CD4-positive, alpha-beta T cell treated with Interleukin-17A for 4 hours (primary cell): ENCODE results near the gene SPRR2B.
"Not testable (repeated sequence)": the region's sequence is repeated elsewhere in the genome, so short reads cannot be mapped to it uniquely, and the experiment has no call there.

Experiments used
- DNase-seq: peaks from one replicate; pipeline ENCODE4 v3.0.0-alpha.2; 2020; ENCODE audit warnings: mixed read lengths

SPRR2B gene

DNA sequence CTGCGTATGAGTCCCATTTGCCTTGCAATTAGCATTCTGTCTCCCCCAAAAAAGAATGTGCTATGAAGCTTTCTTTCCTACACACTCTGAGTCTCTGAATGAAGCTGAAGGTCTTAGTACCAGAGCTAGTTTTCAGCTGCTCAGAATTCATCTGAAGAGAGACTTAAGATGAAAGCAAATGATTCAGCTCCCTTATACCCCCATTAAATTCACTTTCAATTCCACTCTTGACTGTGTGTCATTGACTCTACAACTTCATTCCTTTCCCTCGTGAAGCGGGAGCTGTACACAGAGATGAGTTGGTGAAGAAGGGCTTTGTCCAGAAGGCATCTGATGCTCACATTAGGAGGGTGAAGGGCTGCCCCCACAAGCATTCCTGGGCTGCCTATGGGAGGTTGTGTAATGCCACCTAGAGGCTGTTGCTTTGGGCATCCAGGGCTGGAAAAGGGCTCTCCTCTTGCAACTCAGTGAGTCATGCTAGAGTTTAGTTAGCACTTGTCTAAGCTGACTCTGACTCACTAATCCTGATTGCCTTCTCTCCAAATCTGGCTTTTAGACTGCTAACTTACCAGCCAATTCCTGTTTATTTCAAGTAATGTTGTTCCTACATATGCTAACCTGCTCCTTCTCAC lies 38.6 kb downstream of the SPRR2B start:
- DNase-seq, result no peak

GRCh38 chr1:153032073-153032472 lies 39.3 kb downstream of the SPRR2B start:
- DNase-seq, result no peak

- DNase-seq, result no peak
Measured at GRCh38 chr1:153030895-153031294, 40.5 kb downstream of the SPRR2B start, which contains the start of gene SPRR1B. Gene SPRR1B (plus strand): TSS chr1:153031203. CDS start chr1:153032346, 1,143 bp downstream.

- no peak for DNase-seq
Measured at GRCh38 chr1:153028766-153029165, 42.6 kb downstream of the SPRR2B start.

DNA sequence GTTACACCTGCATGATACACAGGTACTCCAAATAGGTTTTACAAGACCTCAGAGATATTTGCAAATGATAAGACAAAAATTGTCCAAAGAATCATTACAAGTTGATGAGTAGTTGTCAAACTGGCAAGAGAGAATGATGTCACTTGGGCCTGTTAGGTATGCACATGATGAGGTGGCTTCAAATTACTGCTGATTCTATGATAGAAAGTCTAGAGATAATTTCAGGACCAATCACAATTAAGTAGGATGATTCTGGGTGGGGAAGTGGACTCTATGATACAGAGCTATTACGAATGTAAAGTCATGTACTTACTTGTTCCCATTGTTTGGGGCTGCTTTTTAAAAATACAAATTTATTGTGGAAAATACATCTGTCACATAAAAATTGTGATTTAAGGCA lies 45.6 kb downstream of the SPRR2B start:
- DNase-seq, result no peak

DNA sequence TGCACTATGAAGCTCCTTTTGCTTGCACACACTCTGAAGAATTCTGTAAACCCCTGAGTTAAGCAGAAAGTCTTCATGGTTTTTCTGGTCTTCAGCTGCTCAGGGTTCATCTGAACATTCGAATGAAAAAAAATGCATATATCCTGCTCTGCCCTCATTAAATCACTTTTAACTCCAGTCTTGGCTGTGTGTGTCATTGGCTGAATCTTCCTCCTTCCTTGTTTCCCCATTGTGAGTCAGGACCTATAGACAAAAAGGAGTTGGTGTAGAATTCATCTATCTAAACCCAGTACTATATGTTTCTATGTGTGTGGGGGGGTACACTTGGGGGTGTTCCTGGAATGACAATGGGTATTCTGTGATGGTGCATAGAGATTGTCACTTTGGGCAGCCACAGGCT lies 47.0 kb downstream of the SPRR2B start:
- no peak for DNase-seq

DNA sequence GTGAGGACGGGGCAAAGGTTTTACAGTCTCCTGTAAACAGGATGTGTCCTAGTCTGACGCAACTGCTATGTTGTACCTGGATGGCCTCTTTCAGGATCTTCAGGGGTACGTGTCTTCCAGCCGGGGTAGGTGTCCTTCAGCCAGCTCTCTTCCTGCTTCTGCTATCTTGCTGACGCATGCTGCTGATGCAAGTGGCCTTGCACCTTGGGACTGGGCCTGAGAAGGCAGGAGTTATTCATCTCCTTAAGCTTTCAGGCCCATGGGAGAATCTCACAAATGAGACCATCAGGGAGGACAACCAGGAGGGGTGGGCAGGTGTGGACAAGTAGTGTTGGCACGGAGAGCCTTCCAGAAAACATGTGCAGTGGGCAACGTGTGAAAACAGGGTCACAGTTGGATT lies 48.3 kb downstream of the SPRR2B start:
- no peak for DNase-seq

- not testable (repeated sequence) for DNase-seq
Measured at GRCh38 chr1:153022340-153022739, 49.1 kb downstream of the SPRR2B start.

DNA sequence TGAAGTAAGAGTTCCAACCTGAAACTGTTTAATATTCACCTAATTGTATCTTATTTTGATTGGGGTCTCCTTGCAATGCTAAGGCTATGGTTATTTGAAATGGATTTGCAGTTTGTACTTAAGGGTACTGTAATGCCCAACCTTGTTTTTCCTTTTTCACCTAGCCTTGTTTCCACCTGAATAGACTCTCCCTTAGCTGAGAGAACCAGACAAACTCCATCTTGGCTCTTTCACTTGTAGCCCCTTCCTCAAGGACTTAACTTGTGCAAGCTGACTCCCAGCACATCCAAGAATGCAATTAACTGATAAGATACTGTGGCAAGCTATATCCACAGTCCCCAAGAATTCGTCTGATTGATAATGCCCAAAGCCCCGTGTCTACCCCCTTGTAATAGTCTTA lies 49.6 kb downstream of the SPRR2B start:
- DNase-seq, result not testable (repeated sequence)
